ENCODE results near the gene CPSF4.

Gene CPSF4

DNA sequence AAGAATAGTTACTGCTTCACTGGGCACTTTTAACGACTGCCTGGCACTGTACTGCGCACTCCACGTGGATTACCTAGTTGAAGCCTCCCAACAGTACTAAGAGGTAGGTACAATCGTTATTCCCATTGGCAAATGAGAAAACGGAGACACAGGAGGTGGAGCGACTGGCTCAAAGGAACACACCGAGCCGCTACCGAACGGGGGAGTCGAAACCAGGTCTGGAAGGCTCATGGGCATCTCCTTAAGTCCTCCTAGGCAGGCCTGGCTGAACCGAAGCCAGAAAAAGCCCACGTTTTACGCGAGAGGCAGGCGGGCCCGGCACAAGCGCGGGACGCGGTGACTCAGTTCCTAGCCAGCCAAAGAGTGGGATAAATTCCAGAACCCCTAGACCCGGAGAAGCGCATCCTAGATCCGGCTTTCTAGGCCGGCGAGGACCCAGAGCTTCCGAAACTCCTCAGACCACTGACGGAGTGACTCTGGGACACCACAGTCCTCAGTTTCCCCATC lies 30.8 kb upstream of the CPSF4 start:
- H3K27ac ChIP-seq: peak overlapping the region; percentile 95
- H3K4me1 ChIP-seq: peaks cover 7% of the 10 kb centered on the region
- no peaks in the 10 kb centered on the region for H3K9me3 ChIP-seq (ENCODE audit: control insufficient read depth, low read length)
- H3K27me3 ChIP-seq (ENCODE audit: control insufficient read depth, insufficient read depth, low read length): no peaks in the 10 kb centered on the region
- H3K79me2 ChIP-seq: peaks cover 37% of the 10 kb centered on the region
- H2AFZ ChIP-seq: peak overlapping the region; percentile 83
- H3K4me2 ChIP-seq (ENCODE audit: low read length): peak overlapping the region; percentile 76
- TF ChIP-seq, protein P1, sequence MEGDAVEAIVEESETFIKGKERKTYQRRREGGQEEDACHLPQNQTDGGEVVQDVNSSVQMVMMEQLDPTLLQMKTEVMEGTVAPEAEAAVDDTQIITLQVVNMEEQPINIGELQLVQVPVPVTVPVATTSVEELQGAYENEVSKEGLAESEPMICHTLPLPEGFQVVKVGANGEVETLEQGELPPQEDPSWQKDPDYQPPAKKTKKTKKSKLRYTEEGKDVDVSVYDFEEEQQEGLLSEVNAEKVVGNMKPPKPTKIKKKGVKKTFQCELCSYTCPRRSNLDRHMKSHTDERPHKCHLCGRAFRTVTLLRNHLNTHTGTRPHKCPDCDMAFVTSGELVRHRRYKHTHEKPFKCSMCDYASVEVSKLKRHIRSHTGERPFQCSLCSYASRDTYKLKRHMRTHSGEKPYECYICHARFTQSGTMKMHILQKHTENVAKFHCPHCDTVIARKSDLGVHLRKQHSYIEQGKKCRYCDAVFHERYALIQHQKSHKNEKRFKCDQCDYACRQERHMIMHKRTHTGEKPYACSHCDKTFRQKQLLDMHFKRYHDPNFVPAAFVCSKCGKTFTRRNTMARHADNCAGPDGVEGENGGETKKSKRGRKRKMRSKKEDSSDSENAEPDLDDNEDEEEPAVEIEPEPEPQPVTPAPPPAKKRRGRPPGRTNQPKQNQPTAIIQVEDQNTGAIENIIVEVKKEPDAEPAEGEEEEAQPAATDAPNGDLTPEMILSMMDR (IDR thresholded peaks at IDR 0.05): no peak
- H3K4me3 ChIP-seq (ENCODE audit: low read depth, low read length): peak overlapping the region; percentile 99
- no peaks in the 10 kb centered on the region for H3K36me3 ChIP-seq (ENCODE audit: control insufficient read depth, insufficient read depth, low read length)
- H3K9ac ChIP-seq: peak overlapping the region; percentile 79

DNA sequence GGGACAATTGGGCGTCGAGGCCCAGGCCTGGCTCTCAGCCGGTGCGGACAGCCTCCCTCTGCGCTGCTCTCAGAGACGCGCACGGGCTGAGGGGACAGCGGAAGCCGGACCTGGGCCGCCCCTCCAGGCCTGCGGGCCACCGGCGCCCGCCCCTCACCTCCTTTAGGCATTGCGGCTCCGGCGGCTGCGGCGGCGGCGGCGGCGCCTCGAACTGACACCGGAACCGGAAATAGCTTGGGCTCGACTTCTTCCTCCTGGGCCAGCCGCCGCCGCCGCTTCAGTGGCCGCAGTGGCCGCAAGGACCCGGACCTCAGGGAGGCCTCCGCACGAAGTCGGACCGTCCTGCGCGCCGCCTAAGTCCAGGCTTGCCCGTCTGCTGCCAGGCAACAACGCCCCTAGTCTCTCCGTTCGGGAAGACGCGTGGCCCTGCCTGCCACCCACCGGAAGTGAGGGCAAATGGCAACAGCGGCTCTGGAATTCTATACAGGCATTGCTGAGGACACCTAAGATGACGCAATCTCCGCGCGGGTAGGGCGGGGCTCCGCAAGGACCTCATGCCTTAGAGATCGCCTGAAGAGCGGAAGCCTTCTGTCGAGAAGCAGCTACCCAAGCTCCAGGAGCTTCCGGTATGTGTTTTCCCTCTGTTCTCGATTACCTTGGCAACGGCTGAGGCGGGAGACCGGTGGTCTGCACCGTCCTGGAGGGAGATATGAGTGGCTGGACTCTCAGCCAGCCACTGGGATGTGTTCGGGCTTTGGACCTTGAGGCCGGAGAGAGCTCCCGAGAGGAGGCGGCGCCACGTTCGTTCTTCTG lies 30.2 kb upstream of the CPSF4 start, which contains the start of the genes BUD31 and PDAP1:
TSS of gene BUD31 (plus strand) at position 591 of the 813 bp plus-strand sequence. CDS start 2,124 bp downstream, outside the sequence.
TSS of gene PDAP1 (minus strand) at position 219 of the 813 bp plus-strand sequence. CDS start at position 170, 49 bp downstream.
- Histone ChIP-seq H3K36me3 (ENCODE audit: control insufficient read depth, insufficient read depth, low read length) (no peaks in the 10 kb centered on the region), H3K4me3 (ENCODE audit: low read depth, low read length) (peak within 1 kb of the TSS; percentile 99), H2AFZ (peak within 1 kb of the TSS; percentile 83), H3K9ac (peak within 1 kb of the TSS; percentile 79), H3K9me3 (ENCODE audit: control insufficient read depth, low read length) (no peaks in the 10 kb centered on the region), H3K4me1 (peaks cover 7% of the 10 kb centered on the region), H3K27me3 (ENCODE audit: control insufficient read depth, insufficient read depth, low read length) (no peaks in the 10 kb centered on the region), H3K4me2 (ENCODE audit: low read length) (peak within 1 kb of the TSS; percentile 76), H3K27ac (peak within 1 kb of the TSS; percentile 95), H3K79me2 (peaks cover 37% of the 10 kb centered on the region)
- TF ChIP-seq, protein P1 (IDR thresholded peaks at IDR 0.05): no peak

DNA sequence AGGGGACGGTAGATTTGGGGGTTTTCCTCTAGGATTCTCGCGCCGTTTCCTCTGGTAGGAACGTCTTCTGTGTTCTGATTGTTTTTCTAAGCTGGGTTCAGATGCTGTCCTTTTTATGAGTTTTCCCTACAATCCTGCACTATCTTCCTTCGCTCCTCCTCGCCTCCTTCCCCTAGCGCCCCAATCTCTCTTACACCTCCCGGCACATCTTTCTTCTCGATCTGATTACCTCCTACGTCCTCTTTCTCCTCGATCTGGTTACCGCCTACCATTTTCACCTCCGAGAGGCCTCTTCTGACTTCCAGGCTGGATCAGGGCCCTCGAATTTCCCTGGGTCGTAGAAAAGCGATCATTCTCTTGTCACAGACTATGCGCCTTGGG lies 29.6 kb upstream of the CPSF4 start:
- Histone ChIP-seq H3K36me3 (ENCODE audit: control insufficient read depth, insufficient read depth, low read length) (no peaks in the 10 kb centered on the region), H3K4me1 (peaks cover 7% of the 10 kb centered on the region), H3K4me2 (ENCODE audit: low read length) (peak overlapping the region; percentile 76), H3K79me2 (peaks cover 37% of the 10 kb centered on the region), H3K9me3 (ENCODE audit: control insufficient read depth, low read length) (no peaks in the 10 kb centered on the region), H2AFZ (peak overlapping the region; percentile 83), H3K27ac (peak overlapping the region; percentile 95), H3K27me3 (ENCODE audit: control insufficient read depth, insufficient read depth, low read length) (no peaks in the 10 kb centered on the region), H3K4me3 (ENCODE audit: low read depth, low read length) (peak overlapping the region; percentile 99), H3K9ac (peak overlapping the region; percentile 79)
- TF ChIP-seq, protein P1 (IDR thresholded peaks at IDR 0.05): no peak

DNA sequence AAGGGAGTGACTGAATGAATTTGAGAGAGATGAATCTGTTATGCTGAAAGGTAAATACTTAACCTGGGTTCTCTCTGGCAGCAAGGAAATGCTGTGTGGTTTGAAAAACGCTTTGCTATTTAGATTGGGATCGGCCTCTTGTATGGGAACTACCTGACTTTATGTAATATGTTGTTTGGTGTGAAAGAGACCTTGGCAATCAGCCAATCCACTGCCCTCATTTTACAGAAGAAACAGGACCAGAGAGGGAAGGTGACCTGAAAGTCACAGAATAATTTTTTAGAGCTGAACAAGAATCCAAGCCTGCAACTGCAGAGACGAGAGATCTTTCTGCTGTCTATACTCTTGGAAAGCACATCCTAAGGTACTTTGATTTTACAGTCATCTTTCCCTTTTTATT lies 28.9 kb upstream of the CPSF4 start:
- H2AFZ ChIP-seq: no peak overlapping the region
- no peaks in the 10 kb centered on the region for H3K27me3 ChIP-seq (ENCODE audit: control insufficient read depth, insufficient read depth, low read length)
- peak overlapping the region; percentile 99 for H3K4me3 ChIP-seq (ENCODE audit: low read depth, low read length)
- peaks cover 37% of the 10 kb centered on the region for H3K79me2 ChIP-seq
- no peaks in the 10 kb centered on the region for H3K9me3 ChIP-seq (ENCODE audit: control insufficient read depth, low read length)
- no peaks in the 10 kb centered on the region for H3K36me3 ChIP-seq (ENCODE audit: control insufficient read depth, insufficient read depth, low read length)
- no peak overlapping the region for H3K9ac ChIP-seq
- peaks cover 7% of the 10 kb centered on the region for H3K4me1 ChIP-seq
- TF ChIP-seq, protein P1 (IDR thresholded peaks at IDR 0.05): no peak
- peak overlapping the region; percentile 76 for H3K4me2 ChIP-seq (ENCODE audit: low read length)
- peak overlapping the region; percentile 95 for H3K27ac ChIP-seq

Measured in parathyroid adenoma (tissue), 2 donors.